GM18508 (cell line): Measurements from ENCODE around the gene PRIMPOL.
A peak's percentile ranks its signal among the peaks of the same experiment; 100 is the strongest.
"Not testable (repeated sequence)": the region's sequence is repeated elsewhere in the genome, so short reads cannot be mapped to it uniquely, and the experiment has no call there.

Source experiments
- ATAC-seq: cut with Tn5 transposase; IDR thresholded peaks from one replicate; pipeline ENCODE4 v1.9.1; 2021; ENCODE audit warnings: moderate number of reproducible peaks; ENCODE audit not compliant: insufficient read depth, unreplicated experiment

The PRIMPOL gene, protein sequence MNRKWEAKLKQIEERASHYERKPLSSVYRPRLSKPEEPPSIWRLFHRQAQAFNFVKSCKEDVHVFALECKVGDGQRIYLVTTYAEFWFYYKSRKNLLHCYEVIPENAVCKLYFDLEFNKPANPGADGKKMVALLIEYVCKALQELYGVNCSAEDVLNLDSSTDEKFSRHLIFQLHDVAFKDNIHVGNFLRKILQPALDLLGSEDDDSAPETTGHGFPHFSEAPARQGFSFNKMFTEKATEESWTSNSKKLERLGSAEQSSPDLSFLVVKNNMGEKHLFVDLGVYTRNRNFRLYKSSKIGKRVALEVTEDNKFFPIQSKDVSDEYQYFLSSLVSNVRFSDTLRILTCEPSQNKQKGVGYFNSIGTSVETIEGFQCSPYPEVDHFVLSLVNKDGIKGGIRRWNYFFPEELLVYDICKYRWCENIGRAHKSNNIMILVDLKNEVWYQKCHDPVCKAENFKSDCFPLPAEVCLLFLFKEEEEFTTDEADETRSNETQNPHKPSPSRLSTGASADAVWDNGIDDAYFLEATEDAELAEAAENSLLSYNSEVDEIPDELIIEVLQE

GRCh38 chr4:184649026-184649970 is at the start of gene PRIMPOL, which contains the start of gene CASP3:
TSS of gene PRIMPOL (plus strand) at chr4:184649738. CDS start at chr4:184657141, 7,403 bp downstream.
TSS of gene CASP3 (minus strand) at chr4:184649447. CDS start at chr4:184638453, 10,994 bp downstream.
- ATAC-seq, result peak; percentile 65

GRCh38 chr4:184600982-184601381 is 48.6 kb upstream of the PRIMPOL start:
- not testable (repeated sequence) for ATAC-seq

- ATAC-seq, result not testable (repeated sequence)
Measured at GRCh38 chr4:184602857-184603256, 46.7 kb upstream of the PRIMPOL start.

DNA sequence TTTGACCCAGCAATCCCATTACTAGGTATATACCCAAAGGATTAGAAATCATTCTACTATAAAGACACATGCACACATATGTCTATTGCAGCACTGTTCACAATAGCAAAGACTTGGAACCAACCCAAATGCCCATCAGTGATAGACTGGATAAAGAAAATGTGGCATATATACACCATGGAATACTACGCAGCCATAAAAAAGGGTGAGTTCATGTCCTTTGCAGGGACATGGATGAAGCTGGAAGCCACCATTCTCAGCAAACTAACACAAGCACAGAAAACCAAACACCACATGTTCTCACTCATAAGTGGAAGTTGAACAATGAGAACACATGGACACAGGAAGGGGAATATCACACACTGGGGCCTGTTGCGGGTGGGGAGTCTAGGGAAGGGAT is 42.1 kb upstream of the PRIMPOL start:
- ATAC-seq, result not testable (repeated sequence)

DNA sequence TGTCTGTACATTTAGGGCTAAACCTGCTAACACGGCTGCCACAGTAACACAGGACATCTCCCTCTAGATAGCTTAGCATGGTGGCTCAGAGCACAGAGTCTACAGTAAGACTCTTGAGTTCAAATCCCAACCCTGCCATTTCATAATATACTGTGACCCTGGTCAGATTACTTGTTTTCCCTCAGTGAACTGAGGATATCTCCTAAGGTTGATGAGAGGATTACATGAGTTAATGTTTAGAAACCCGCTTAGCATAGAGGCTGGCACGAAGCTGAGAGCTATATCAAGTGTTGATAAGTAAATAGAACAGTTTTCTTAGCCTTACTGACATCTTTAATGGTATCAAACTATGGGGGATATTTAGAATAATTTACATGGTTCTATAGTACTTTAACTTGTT is 37.5 kb upstream of the PRIMPOL start:
- no peak for ATAC-seq

DNA sequence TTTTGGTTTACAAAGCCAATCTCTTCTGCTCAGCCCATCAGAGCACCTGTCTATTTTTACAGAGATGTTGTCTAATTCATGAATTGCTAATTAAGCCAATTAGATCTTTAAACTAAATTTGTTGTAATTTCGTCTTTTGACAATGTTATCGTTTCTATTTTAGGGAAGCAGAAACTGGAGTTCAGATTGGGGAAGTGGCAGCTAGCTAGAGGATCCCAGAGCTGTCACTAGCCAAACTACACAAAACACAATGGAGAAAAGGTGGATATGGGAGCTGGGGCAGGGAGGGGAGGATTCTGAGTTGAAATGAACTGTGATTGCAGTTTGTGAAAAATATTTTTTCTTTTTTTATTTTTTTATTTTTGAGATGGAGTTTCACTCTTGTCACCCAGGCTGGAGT is 36.1 kb upstream of the PRIMPOL start:
- ATAC-seq, result no peak

GRCh38 chr4:184614509-184614908 is 35.0 kb upstream of the PRIMPOL start:
- no peak for ATAC-seq

- not testable (repeated sequence) for ATAC-seq
Measured at GRCh38 chr4:184616168-184616567, 33.4 kb upstream of the PRIMPOL start.

DNA sequence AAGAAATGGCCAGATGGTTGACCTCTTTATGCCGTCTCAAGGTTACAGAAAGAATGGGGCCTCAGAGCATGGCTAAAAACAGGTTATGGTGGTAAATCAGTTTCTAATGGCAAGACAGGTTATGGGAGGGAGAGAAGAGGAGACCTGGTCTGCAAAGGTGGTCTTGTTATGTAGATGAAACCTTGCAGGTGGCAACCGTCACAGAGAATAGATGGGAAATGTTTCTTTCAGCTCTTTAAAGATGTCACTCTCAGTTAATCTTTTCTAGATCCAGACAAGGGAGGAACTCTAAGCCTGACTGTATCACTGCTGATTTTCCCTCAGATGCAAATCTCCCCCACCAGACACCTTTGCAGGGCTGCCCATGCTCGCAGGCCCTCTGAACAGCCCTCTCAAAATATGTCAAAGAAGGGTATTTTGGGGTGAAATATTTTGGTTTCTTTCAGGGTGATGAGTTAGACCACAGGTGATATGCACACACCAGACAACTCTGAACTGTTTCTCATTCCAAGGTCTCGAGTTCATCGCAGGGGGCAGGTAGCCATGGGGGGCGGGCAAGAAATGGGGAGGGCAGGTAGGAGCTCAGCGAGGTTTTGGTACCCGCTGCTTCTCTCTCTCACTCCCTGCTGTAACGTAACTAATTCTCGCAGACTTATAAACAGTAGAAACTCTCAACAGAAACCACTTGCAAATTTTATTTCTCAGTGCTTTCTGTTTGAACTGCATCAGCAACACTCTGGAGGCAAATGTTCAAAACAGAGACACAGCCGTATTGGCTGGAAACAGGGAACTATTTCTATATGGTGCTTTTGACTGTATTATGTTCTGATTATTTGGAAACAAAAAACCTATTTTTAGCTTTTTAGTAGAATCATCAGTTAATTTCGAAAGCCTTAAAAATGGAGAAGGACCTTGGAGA is 32.6 kb upstream of the PRIMPOL start:
- peak; percentile 58 for ATAC-seq

DNA sequence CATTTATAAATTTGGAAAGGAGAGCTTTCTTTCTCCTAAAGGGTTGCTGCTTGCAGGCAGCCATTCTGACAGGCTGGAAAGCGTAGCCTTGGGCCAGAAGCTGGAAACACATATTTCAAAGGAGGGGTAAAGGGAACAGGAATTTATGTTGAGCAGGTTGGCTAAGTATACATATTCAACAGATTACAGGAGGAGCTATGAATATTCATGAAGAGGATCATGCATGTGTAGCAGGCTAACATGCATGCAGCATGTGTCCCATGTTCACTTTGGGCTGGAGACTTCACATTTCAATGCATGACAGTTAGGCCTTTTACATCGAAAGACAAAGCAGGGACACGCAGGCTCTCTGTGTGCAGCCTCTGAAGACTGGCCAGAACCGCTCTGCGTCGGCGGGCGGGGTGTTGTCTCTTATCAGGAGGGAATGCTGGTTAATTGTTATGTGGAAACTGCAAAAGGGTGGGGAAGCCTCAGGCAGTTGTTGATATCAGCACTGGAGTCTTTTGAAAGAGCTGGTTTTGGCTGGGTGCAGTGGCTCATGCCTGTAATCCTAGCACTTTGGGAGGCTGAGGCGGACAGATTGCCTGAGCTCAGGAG is 31.8 kb upstream of the PRIMPOL start:
- ATAC-seq, result no peak

GRCh38 chr4:184620212-184620867 is 29.2 kb upstream of the PRIMPOL start:
- ATAC-seq, result no peak

GRCh38 chr4:184621518-184621917 is 28.0 kb upstream of the PRIMPOL start:
- no peak for ATAC-seq

DNA sequence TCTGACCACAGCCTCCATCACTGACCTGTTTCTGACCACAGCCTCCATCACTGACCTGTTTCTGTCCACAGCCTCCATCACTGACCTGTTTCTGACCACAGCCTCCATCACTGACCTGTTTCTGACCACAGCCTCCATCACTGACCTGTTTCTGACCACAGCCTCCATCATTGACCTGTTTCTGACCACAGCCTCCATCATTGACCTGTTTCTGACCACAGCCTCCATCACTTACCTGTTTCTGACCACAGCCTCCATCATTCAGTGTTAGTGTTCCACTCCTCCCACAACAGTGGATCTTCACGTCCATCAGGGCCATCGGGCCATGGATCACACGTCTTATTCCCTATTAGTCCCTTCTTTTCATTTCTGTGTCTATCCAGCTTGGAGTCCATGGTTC is 25.0 kb upstream of the PRIMPOL start:
- not testable (repeated sequence) for ATAC-seq

DNA sequence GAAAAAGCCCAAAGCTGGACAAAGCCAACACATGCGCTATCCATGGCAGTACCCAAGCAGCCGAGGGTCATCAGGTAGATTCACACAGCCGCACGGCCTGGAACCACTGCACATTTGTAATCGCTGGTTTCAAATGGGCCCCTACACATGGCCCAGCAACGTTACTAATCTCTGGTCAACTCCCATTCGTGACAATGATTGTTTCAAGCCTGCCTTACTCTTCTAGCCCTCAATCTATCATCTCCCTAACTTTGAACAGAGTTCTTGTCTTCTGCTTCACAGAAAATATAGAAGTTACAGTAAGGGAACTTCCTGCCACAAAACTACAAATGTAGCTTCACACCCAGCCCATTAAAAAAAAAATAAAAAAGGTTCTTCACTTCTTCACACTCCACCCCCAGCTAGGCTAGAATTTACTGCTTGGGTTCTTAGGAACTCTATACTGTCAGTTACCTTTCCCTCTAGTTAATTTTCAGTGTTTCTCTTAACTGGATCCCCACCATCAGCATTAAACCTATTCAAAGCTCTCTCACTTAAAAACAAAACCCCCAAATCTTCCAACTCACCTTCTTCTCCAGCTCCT is 24.5 kb upstream of the PRIMPOL start:
- ATAC-seq, result no peak

DNA sequence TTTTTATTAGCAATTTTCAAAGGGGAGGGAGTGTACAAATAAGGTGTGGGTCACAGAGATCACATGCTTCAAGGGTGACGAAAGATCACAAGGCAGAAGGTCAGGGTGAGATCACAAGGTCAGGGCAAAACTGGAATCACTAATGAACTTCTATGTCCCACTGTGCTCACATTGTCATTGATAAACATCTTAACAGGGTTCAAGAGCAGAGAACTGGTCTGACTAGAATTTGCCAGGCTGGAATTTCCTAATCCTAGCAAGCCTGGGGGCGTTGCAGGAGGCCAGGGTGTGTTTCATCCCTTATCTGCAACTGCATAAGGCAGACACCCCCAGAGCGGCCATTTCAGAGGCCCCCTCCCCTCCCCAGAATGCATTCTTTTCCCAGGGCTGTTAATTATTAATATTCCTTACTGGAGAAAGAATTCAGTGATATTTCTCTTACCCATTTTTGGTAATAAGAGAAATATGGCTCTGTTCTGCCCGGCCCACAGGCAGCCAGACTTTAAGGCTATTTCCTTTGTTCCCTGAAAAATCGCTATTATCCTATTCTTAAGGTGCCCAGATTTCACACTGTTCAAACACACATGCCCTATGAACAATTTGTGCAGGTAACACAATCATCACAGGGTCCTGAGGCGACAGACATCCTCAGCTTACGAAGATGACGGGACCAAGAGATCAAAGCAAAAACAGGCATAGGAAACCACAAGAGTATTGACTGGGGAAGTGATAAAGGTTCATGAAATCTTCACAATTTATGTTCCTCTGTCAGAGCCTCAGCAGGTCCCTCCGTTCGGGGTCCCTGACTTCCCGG is 23.5 kb upstream of the PRIMPOL start:
- ATAC-seq, result not testable (repeated sequence)

- no peak for ATAC-seq
Measured at GRCh38 chr4:184628103-184628502, 21.4 kb upstream of the PRIMPOL start.

DNA sequence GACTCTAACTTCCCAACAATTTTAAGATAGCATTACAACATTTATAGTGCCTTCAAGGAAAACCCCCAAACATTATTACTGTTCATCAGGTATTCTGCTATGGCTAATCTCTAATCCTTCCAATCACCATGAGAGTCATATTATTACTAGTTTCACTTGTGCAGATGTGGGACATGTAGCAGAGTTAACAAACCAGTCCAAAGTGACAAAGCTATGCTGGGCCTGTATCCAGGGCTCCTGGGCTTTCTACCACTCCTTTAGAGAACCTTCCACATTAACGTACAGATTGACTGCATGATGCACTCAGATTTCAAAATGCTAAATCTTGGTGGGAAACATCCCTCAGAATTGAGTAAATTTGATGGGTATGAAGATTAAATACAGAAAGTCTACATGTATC is 16.7 kb upstream of the PRIMPOL start:
- no peak for ATAC-seq

GRCh38 chr4:184635381-184635780 is 14.2 kb upstream of the PRIMPOL start:
- ATAC-seq, result no peak
